Upper lobe of right lung (tissue), 1 donor: ENCODE measurements around the gene CANT1. TPM values are rescaled to one million over a fixed set of nuclear protein-coding genes. Genes with fewer than 3 reads are reported as not detected.
A peak's percentile ranks its signal among the peaks of the same experiment; 100 is the strongest.

Experiments used
- ATAC-seq: fragments of 200-7000 bp; cut with Tn5 transposase; one replicate; pipeline ENCODE4 v1.9.1; 2020; ENCODE audit warnings: mild to moderate bottlenecking, moderate library complexity
- DNase-seq: peaks from one replicate; pipeline ENCODE4 v3.0.0-alpha.2; 2020
- H3K27ac ChIP-seq: fragments of 200-600 bp; one replicate; pipeline ENCODE4 v1.8.0; 2022
- H3K27me3 ChIP-seq: fragments of 200-600 bp; one replicate; pipeline ENCODE4 v1.8.0; 2022; ENCODE audit warnings: mild to moderate bottlenecking
- H3K36me3 ChIP-seq: fragments of 200-600 bp; one replicate; pipeline ENCODE4 v1.8.0; 2022
- H3K4me1 ChIP-seq: fragments of 200-600 bp; one replicate; pipeline ENCODE4 v1.8.0; 2022
- H3K4me3 ChIP-seq: fragments of 200-600 bp; one replicate; pipeline ENCODE4 v1.8.0; 2022; ENCODE audit warnings: mild to moderate bottlenecking
- H3K9me3 ChIP-seq: fragments of 200-600 bp; one replicate; pipeline ENCODE4 v1.8.0; 2022
- CTCF ChIP-seq: fragments of 200-600 bp; IDR thresholded peaks from one replicate; pipeline ENCODE4 v1.8.0; 2022; ENCODE audit warnings: antibody characterized with exemption
- intact Hi-C: fragments of 100-400 bp; cut with DNase I; formaldehyde crosslinking; loops from one replicate; pipeline ENCODE4 v1.11.0; 2022
- total RNA-seq: library from RNA; stranded (reverse); fragmentation: NEBNext Ultra II Directional; extraction: Animal tissue kit (Norgen Biotek cat#: 25700); gene quantifications from one replicate; pipeline ENCODE4 v1.2.1, GENCODE V29; 2021
- donor health status: DM: no; HTN: yes; CAD: no; lungs with severe emphysema.

The CANT1 gene
- total RNA-seq, 1 donor from 2014 or later = 59.6 TPM

GRCh38 chr17:78952706-78953105, 56.9 kb downstream of the CANT1 start:
- no peaks in the 10 kb centered on the region for H3K36me3 ChIP-seq
- H3K27ac ChIP-seq = no peak overlapping the region
- ATAC-seq = no peak
- H3K27me3 ChIP-seq = no peaks in the 10 kb centered on the region
- no peak for TF ChIP-seq CTCF
- intact Hi-C loops = no loop called here
- no peak for DNase-seq
- no peaks in the 10 kb centered on the region for H3K9me3 ChIP-seq
- no peak overlapping the region for H3K4me3 ChIP-seq
- H3K4me1 ChIP-seq = no peaks in the 10 kb centered on the region

DNA sequence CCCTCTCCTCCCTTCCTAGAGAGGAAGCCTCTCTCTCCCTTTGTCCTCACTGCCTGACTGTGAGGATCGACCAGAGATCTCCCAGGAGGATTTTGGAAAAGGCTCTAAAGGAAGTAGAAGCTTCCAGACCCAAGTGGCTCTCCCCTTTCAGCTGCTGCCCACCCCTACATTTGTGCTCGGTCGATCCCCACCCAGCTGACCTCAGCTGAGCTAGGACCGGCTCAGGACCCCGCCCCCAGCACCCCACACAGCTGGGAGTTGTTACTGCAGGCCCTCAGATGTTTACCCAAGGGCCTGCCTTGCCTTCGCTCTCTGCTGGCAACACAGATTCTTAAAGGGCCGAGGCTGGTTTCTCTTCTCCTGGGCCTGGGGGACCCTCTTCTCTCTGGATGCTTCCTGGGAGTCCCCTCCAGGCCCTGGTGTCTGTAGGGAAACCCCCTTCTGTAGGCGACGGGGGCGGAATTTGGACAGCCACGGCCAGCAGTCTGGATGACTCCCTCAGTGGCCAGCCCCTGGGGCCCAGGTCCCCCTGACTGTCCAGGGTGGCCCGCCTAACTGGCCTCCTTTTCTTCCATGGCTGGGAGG, 57.5 kb downstream of the CANT1 start:
- Histone ChIP-seq H3K36me3 (no peaks in the 10 kb centered on the region), H3K4me3 (no peak overlapping the region), H3K27ac (no peak overlapping the region), H3K9me3 (no peaks in the 10 kb centered on the region), H3K4me1 (no peaks in the 10 kb centered on the region), H3K27me3 (no peaks in the 10 kb centered on the region)
- intact Hi-C loops = no loop called here
- no peak for TF ChIP-seq CTCF
- DNase-seq (no peak), ATAC-seq (peak; percentile 24)

- H3K27me3 ChIP-seq = no peaks in the 10 kb centered on the region
- no peaks in the 10 kb centered on the region for H3K4me1 ChIP-seq
- H3K27ac ChIP-seq = no peak overlapping the region
- ATAC-seq (no peak), DNase-seq (no peak)
- no peaks in the 10 kb centered on the region for H3K9me3 ChIP-seq
- H3K4me3 ChIP-seq = no peak overlapping the region
- intact Hi-C loops = no loop called here
- no peak for TF ChIP-seq CTCF
- H3K36me3 ChIP-seq = no peaks in the 10 kb centered on the region
Observed at GRCh38 chr17:78950870-78951269, 58.7 kb downstream of the CANT1 start.

DNA sequence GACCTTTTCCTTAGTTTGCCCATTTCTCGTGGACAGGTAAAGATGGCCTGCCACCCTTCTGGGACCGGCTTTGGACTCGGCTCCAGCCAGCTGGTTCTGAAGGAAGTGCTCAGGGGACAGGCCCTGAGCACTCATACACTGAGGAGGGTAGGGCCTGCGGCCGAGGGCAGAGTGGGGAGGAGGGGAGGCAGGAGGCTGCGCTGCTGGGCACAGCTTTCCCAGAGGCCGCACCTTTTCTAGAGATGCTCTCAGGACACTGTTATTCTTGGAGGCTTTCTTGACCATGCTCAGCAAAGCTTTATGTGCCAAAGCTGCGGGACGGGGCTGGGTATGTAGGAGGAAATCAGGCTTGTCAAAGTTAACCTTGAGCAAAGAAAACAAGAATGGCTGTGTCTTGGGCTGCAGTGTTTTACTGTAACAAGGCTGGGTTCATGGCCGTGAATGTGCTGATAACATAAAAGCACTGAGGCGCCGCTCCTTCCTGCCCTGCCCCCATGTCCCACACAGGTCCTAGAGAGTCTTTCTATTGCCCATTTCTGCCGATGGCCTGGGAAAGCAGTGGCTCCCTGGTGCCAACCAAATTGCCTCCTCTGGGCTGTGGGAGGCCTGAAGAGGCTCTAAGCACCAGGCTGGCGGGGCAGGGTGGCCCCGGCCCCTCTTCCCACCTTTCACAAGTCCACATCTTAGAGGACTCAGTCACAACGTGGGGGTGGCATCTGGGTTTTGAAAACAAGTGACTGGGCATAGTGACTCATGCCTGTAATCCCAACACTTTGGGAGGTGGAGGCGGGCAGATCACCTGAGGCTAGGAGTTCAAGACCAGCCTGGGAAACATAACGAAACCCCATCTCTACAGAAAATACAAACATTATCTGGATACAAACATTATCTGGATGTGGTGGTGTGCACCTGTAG, 62.1 kb downstream of the CANT1 start:
- ATAC-seq = peak; percentile 66
- TF ChIP-seq CTCF = no peak
- no peak overlapping the region for H3K27ac ChIP-seq
- no peaks in the 10 kb centered on the region for H3K9me3 ChIP-seq
- no peak for DNase-seq
- H3K4me1 ChIP-seq = no peaks in the 10 kb centered on the region
- no peak overlapping the region for H3K4me3 ChIP-seq
- H3K27me3 ChIP-seq = no peaks in the 10 kb centered on the region
- intact Hi-C loops = no loop called here
- no peaks in the 10 kb centered on the region for H3K36me3 ChIP-seq

GRCh38 chr17:78946631-78947030, 62.9 kb downstream of the CANT1 start:
- no peaks in the 10 kb centered on the region for H3K36me3 ChIP-seq
- H3K4me3 ChIP-seq = no peak overlapping the region
- H3K27ac ChIP-seq = no peak overlapping the region
- H3K4me1 ChIP-seq = no peaks in the 10 kb centered on the region
- no peak for TF ChIP-seq CTCF
- no peaks in the 10 kb centered on the region for H3K27me3 ChIP-seq
- DNase-seq = no peak
- intact Hi-C loops = no loop called here
- H3K9me3 ChIP-seq = no peaks in the 10 kb centered on the region
- ATAC-seq = no peak
